SK-N-SH (cell line): ENCODE results near the gene KCNB1. TPM values are rescaled to one million over a fixed set of nuclear protein-coding genes. Genes with fewer than 3 reads are reported as not detected.

Source experiments
- polyA plus RNA-seq, 3 experiments: library from polyadenylated mRNA; depleted of rRNA; stranded (reverse); fragments of >200 nt; gene quantifications; 2 replicates each; pipeline ENCODE4 v1.2.3, GENCODE V29; 2012

The KCNB1 gene
- polyA plus RNA-seq, 1 of the 3 experiments (the other 2 are of a cell fraction) = 0.82 TPM

Other genes with a start within 250 kb of the KCNB1 start
- 3.9 and 4.6 TPM in 2 replicates for gene ZNFX1, start 204.6 kb downstream of the KCNB1 start, polyA plus RNA-seq (2012; rRNA removed)
- gene PTGIS, start 85.5 kb upstream of the KCNB1 start, polyA plus RNA-seq (2012; rRNA removed) = 0.67 and 1.0 TPM in 2 replicates
- gene B4GALT5, start 231.2 kb upstream of the KCNB1 start, polyA plus RNA-seq (2012; rRNA removed) = 35.1 and 40.5 TPM in 2 replicates